CD4-positive, CD25-positive, alpha-beta regulatory T cell (primary cell): ENCODE results near the gene PDE3A. TPM values are rescaled to one million over a fixed set of nuclear protein-coding genes. Genes with fewer than 3 reads are reported as not detected.
"Not testable (repeated sequence)": the region's sequence is repeated elsewhere in the genome, so short reads cannot be mapped to it uniquely, and the experiment has no call there.

Source experiments
- ATAC-seq, 2 donors: fragments of 150-1000 bp; cut with Tn5 transposase; one replicate each; pipeline ENCODE4 v1.10.0; 2021; ENCODE audit warnings: low read depth in 2 of 2, moderate number of reproducible peaks in 2 of 2, moderate library complexity in 1 of 2
- DNase-seq, 3 donors: peaks; one replicate each; pipeline versions ENCODE4 v3.0.0 to v3.0.0-alpha.2; 2012 to 2022; ENCODE audit warnings: mixed read lengths in 1 of 3
- H3K27ac ChIP-seq: one replicate; pipeline ENCODE4 v1.7.0; 2013; ENCODE audit warnings: mild to moderate bottlenecking, low read length; ENCODE audit not compliant: insufficient read depth, poor library complexity, severe bottlenecking
- H3K27me3 ChIP-seq: one replicate; pipeline ENCODE4 v1.7.0; 2013; ENCODE audit warnings: low read length; ENCODE audit not compliant: control insufficient read depth, insufficient read depth
- H3K36me3 ChIP-seq: one replicate; pipeline ENCODE4 v1.7.0; 2013; ENCODE audit warnings: mild to moderate bottlenecking, low read length, moderate library complexity; ENCODE audit not compliant: control insufficient read depth, insufficient read depth
- H3K4me1 ChIP-seq: 2 replicates; pipeline ENCODE4 v1.7.0; 2013; ENCODE audit warnings: mild to moderate bottlenecking, low read length; ENCODE audit not compliant: insufficient read depth, control insufficient read depth, poor library complexity, severe bottlenecking
- H3K4me3 ChIP-seq: one replicate; pipeline ENCODE4 v1.7.0; 2013; ENCODE audit warnings: low read depth, mild to moderate bottlenecking, low read length, moderate library complexity
- H3K9me3 ChIP-seq, 2 experiments: 1 replicate in 1 of 2; 2 replicates in 1 of 2; pipeline ENCODE4 v1.7.0; 2013; ENCODE audit warnings: low read length in 2 of 2, mild to moderate bottlenecking in 1 of 2, moderate library complexity in 1 of 2; ENCODE audit not compliant: control insufficient read depth in 2 of 2
- H3K27ac Mint-ChIP-seq, 3 donors: one replicate each; pipeline ENCODE4 v1.8.0; 2020 to 2022; ENCODE audit warnings: mild to moderate bottlenecking in 3 of 3, mixed read lengths in 3 of 3, moderate library complexity in 2 of 3
- H3K27me3 Mint-ChIP-seq: one replicate; pipeline ENCODE4 v1.8.0; 2022; ENCODE audit warnings: mild to moderate bottlenecking, mixed read lengths
- H3K36me3 Mint-ChIP-seq: one replicate; pipeline ENCODE4 v1.8.0; 2020; ENCODE audit warnings: mixed read lengths
- H3K4me1 Mint-ChIP-seq, 4 donors: one replicate each; pipeline ENCODE4 v1.8.0; 2020 to 2022; ENCODE audit warnings: mixed read lengths in 4 of 4, mild to moderate bottlenecking in 1 of 4
- H3K4me3 Mint-ChIP-seq, 4 donors: one replicate each; pipeline ENCODE4 v1.8.0; 2020 to 2022; ENCODE audit warnings: mild to moderate bottlenecking in 4 of 4, mixed read lengths in 4 of 4, moderate library complexity in 3 of 4
- H3K9me3 Mint-ChIP-seq, 7 donors: one replicate each; pipeline ENCODE4 v1.8.0; 2020 to 2022; ENCODE audit warnings: mixed read lengths in 7 of 7, mild to moderate bottlenecking in 3 of 7, moderate library complexity in 2 of 7
- polyA plus RNA-seq, 4 donors: library from polyadenylated mRNA; unstranded; fragments of 300-500 nt; fragmentation: Illumina TruSeq; gene quantifications; one replicate each; pipeline ENCODE4 v1.2.3, GENCODE V29; 2021
- total RNA-seq: library from RNA; stranded (reverse); gene quantifications from one replicate; pipeline ENCODE4 v1.2.3, GENCODE V29; 2022

Gene PDE3A
- total RNA-seq: 0.30 TPM
- polyA plus RNA-seq: under 1 TPM in 1 of 4 donors, not detected in 3; 0.05 TPM

GRCh38 chr12:20368114-20368650 lies at the start of gene PDE3A:
Gene PDE3A, plus strand, starts transcription at chr12:20368537. Its CDS starts 748 bp downstream, at chr12:20369285.
- H3K27ac ChIP-seq: no peak within 1 kb of the TSS
- peaks cover 0 to 8% (median 1%) of the 10 kb centered on the region in 7 donors for H3K9me3 Mint-ChIP-seq
- H3K9me3 ChIP-seq: no peaks in the 10 kb centered on the region
- peaks cover 10% of the 10 kb centered on the region for H3K27me3 ChIP-seq
- DNase-seq (no peak), ATAC-seq (no peak)
- H3K36me3 ChIP-seq: no peaks in the 10 kb centered on the region
- no peaks in the 10 kb centered on the region for H3K36me3 Mint-ChIP-seq
- no peaks in the 10 kb centered on the region for H3K4me1 ChIP-seq
- peaks cover 0 to 3% (median 0%) of the 10 kb centered on the region in 4 donors for H3K4me1 Mint-ChIP-seq
- H3K4me3 ChIP-seq: no peak within 1 kb of the TSS
- H3K27me3 Mint-ChIP-seq: peaks cover 29% of the 10 kb centered on the region
- H3K27ac Mint-ChIP-seq: no peak within 1 kb of the TSS
- H3K4me3 Mint-ChIP-seq: no peak within 1 kb of the TSS

- Histone ChIP-seq H3K27ac (no peak overlapping the region), H3K27me3 (no peaks in the 10 kb centered on the region), H3K4me3 (no peak overlapping the region), H3K36me3 (no peaks in the 10 kb centered on the region), H3K9me3 (no peaks in the 10 kb centered on the region), H3K4me1 (no peaks in the 10 kb centered on the region)
- Mint-ChIP-seq H3K9me3 (peaks cover 0 to 6% (median 1%) of the 10 kb centered on the region in 7 donors), H3K4me1 (no peaks in the 10 kb centered on the region), H3K27me3 (no peaks in the 10 kb centered on the region), H3K36me3 (no peaks in the 10 kb centered on the region), H3K4me3 (no peak overlapping the region), H3K27ac (no peak overlapping the region)
- no peak for ATAC-seq
- DNase-seq: no peak
Observed at GRCh38 chr12:20319366-20319765, 49.0 kb upstream of the PDE3A start.

GRCh38 chr12:20320552-20320951 lies 47.8 kb upstream of the PDE3A start:
- Histone ChIP-seq H3K27me3 (no peaks in the 10 kb centered on the region), H3K4me1 (no peaks in the 10 kb centered on the region), H3K36me3 (no peaks in the 10 kb centered on the region), H3K4me3 (no peak overlapping the region), H3K27ac (no peak overlapping the region), H3K9me3 (no peaks in the 10 kb centered on the region)
- Mint-ChIP-seq H3K27ac (no peak overlapping the region), H3K9me3 (peaks cover 0 to 6% (median 1%) of the 10 kb centered on the region in 7 donors), H3K4me3 (no peak overlapping the region), H3K27me3 (no peaks in the 10 kb centered on the region), H3K4me1 (no peaks in the 10 kb centered on the region), H3K36me3 (no peaks in the 10 kb centered on the region)
- no peak for DNase-seq
- no peak for ATAC-seq

GRCh38 chr12:20330826-20331505 lies 37.4 kb upstream of the PDE3A start:
- not testable (repeated sequence) for ATAC-seq, H3K36me3 ChIP-seq, H3K36me3 Mint-ChIP-seq, DNase-seq, H3K27ac ChIP-seq, H3K4me1 Mint-ChIP-seq, H3K4me3 Mint-ChIP-seq, H3K27ac Mint-ChIP-seq, H3K9me3 ChIP-seq, H3K27me3 ChIP-seq, H3K27me3 Mint-ChIP-seq, H3K4me3 ChIP-seq, H3K4me1 ChIP-seq
- H3K9me3 Mint-ChIP-seq: peaks cover 4 to 17% (median 6%) of the 10 kb centered on the region in 7 donors

- no peak overlapping the region for H3K4me3 ChIP-seq
- no peak overlapping the region for H3K4me3 Mint-ChIP-seq
- peaks cover 5% of the 10 kb centered on the region for H3K27me3 Mint-ChIP-seq
- ATAC-seq (no peak), DNase-seq (no peak)
- no peaks in the 10 kb centered on the region for H3K4me1 Mint-ChIP-seq
- H3K27me3 ChIP-seq: no peaks in the 10 kb centered on the region
- no peaks in the 10 kb centered on the region for H3K4me1 ChIP-seq
- H3K9me3 Mint-ChIP-seq: peaks cover 0 to 6% (median 4%) of the 10 kb centered on the region in 7 donors
- no peaks in the 10 kb centered on the region for H3K36me3 Mint-ChIP-seq
- no peak overlapping the region for H3K27ac ChIP-seq
- no peaks in the 10 kb centered on the region for H3K36me3 ChIP-seq
- no peak overlapping the region for H3K27ac Mint-ChIP-seq
- H3K9me3 ChIP-seq: no peaks in the 10 kb centered on the region
Observed at GRCh38 chr12:20339060-20339459, 29.3 kb upstream of the PDE3A start.

GRCh38 chr12:20342111-20342510 lies 26.2 kb upstream of the PDE3A start:
- H3K4me1 Mint-ChIP-seq: no peaks in the 10 kb centered on the region
- ATAC-seq: no peak

GRCh38 chr12:20345866-20346265 lies 22.5 kb upstream of the PDE3A start:
- Histone ChIP-seq H3K4me1 (no peaks in the 10 kb centered on the region), H3K36me3 (no peaks in the 10 kb centered on the region), H3K27me3 (no peaks in the 10 kb centered on the region), H3K4me3 (no peak overlapping the region), H3K27ac (no peak overlapping the region), H3K9me3 (no peaks in the 10 kb centered on the region)
- ATAC-seq: no peak
- H3K27ac Mint-ChIP-seq: no peak overlapping the region
- H3K36me3 Mint-ChIP-seq: no peaks in the 10 kb centered on the region
- H3K27me3 Mint-ChIP-seq: no peaks in the 10 kb centered on the region
- no peaks in the 10 kb centered on the region for H3K4me1 Mint-ChIP-seq
- peaks cover 0 to 4% (median 0%) of the 10 kb centered on the region in 7 donors for H3K9me3 Mint-ChIP-seq
- no peak overlapping the region for H3K4me3 Mint-ChIP-seq
- DNase-seq: no peak

More at GRCh38 chr12:20342111-20342510, 26.2 kb upstream of the PDE3A start:
- Histone ChIP-seq H3K4me1 (no peaks in the 10 kb centered on the region), H3K9me3 (no peaks in the 10 kb centered on the region), H3K4me3 (no peak overlapping the region), H3K27me3 (no peaks in the 10 kb centered on the region), H3K27ac (no peak overlapping the region), H3K36me3 (no peaks in the 10 kb centered on the region)
- H3K4me3 Mint-ChIP-seq: no peak overlapping the region
- H3K36me3 Mint-ChIP-seq: no peaks in the 10 kb centered on the region
- no peak for DNase-seq
- H3K27ac Mint-ChIP-seq: no peak overlapping the region
- H3K9me3 Mint-ChIP-seq: peaks cover 0 to 3% (median 0%) of the 10 kb centered on the region in 7 donors
- peaks cover 5% of the 10 kb centered on the region for H3K27me3 Mint-ChIP-seq

- Mint-ChIP-seq H3K36me3 (no peaks in the 10 kb centered on the region), H3K9me3 (peaks cover 0 to 7% (median 2%) of the 10 kb centered on the region in 7 donors), H3K27ac (no peak overlapping the region), H3K4me3 (no peak overlapping the region), H3K4me1 (no peaks in the 10 kb centered on the region), H3K27me3 (no peaks in the 10 kb centered on the region)
- Histone ChIP-seq H3K36me3 (no peaks in the 10 kb centered on the region), H3K4me1 (no peaks in the 10 kb centered on the region), H3K4me3 (no peak overlapping the region), H3K27ac (no peak overlapping the region), H3K27me3 (no peaks in the 10 kb centered on the region), H3K9me3 (no peaks in the 10 kb centered on the region)
- DNase-seq: no peak
- no peak for ATAC-seq
Observed at GRCh38 chr12:20350026-20350425, 18.3 kb upstream of the PDE3A start.
